ENCODE results near the gene LY6G6C.
A peak's percentile ranks its signal among the peaks of the same experiment; 100 is the strongest.

The LY6G6C gene

GRCh38 chr6:31702819-31703716 lies 18.5 kb downstream of the LY6G6C start, which contains the start of gene ABHD16A:
ABHD16A (minus strand) TSS chr6:31703324; CDS start chr6:31703281, 43 bp downstream.
- DNase-seq = peak; percentile 96

GRCh38 chr6:31702405-31702818 lies 19.1 kb downstream of the LY6G6C start:
- DNase-seq = no peak

- no peak for DNase-seq
Observed at GRCh38 chr6:31701666-31702404, 19.7 kb downstream of the LY6G6C start.

GRCh38 chr6:31700740-31701401 lies 20.7 kb downstream of the LY6G6C start:
- DNase-seq = no peak

GRCh38 chr6:31697555-31697954 lies 24.0 kb downstream of the LY6G6C start:
- no peak for DNase-seq

- no peak for DNase-seq
Observed at GRCh38 chr6:31693535-31693934, 28.0 kb downstream of the LY6G6C start.

- DNase-seq = no peak
Observed at GRCh38 chr6:31692886-31693285, 28.7 kb downstream of the LY6G6C start.

- no peak for DNase-seq
Observed at GRCh38 chr6:31692353-31692752, 29.2 kb downstream of the LY6G6C start.

GRCh38 chr6:31691564-31692108 lies 29.9 kb downstream of the LY6G6C start:
- DNase-seq = no peak

GRCh38 chr6:31691078-31691463 lies 30.5 kb downstream of the LY6G6C start:
- no peak for DNase-seq

GRCh38 chr6:31690231-31691077 lies 31.1 kb downstream of the LY6G6C start:
- no peak for DNase-seq

GRCh38 chr6:31689249-31690110 lies 32.1 kb downstream of the LY6G6C start:
- DNase-seq = no peak

- DNase-seq = no peak
Observed at GRCh38 chr6:31687860-31688693, 33.5 kb downstream of the LY6G6C start.

GRCh38 chr6:31687321-31687720 lies 34.2 kb downstream of the LY6G6C start:
- no peak for DNase-seq

- DNase-seq = no peak
Observed at GRCh38 chr6:31686483-31686882, 35.1 kb downstream of the LY6G6C start.

GRCh38 chr6:31683591-31683990 lies 38.0 kb downstream of the LY6G6C start:
- DNase-seq = no peak

GRCh38 chr6:31681135-31681671 lies 40.3 kb downstream of the LY6G6C start:
- DNase-seq = peak; percentile 60

GRCh38 chr6:31680226-31681134 lies 41.1 kb downstream of the LY6G6C start, which contains the start of gene LY6G5C:
LY6G5C (minus strand) TSS chr6:31681067; CDS start chr6:31680373, 694 bp downstream.
- peak; percentile 81 for DNase-seq

- DNase-seq = no peak
Observed at GRCh38 chr6:31677955-31678354, 43.6 kb downstream of the LY6G6C start.
